Measurements from ENCODE around the gene MYO10. TPM values are rescaled to one million over a fixed set of nuclear protein-coding genes. Genes with fewer than 3 reads are reported as not detected.

MYO10 gene
- total RNA-seq, 1 donor from 2014 or later: 1.0 TPM

GRCh38 chr5:16691731-16692130 lies 244.4 kb downstream of the MYO10 start:
- Mint-ChIP-seq H3K27ac (no peak overlapping the region), H3K9me3 (no peaks in the 10 kb centered on the region), H3K27me3 (ENCODE audit: low read depth) (no peaks in the 10 kb centered on the region), H3K36me3 (ENCODE audit: low read depth) (no peaks in the 10 kb centered on the region), H3K4me1 (ENCODE audit: low read depth) (no peaks in the 10 kb centered on the region), H3K4me3 (ENCODE audit: low read depth) (no peak overlapping the region)
- intact Hi-C loops (cut with micrococcal nuclease): loop anchor here (10.0 kb wide), 1 partner anchor 493 kb away; no protein-coding TSS in a partner anchor
- DNase-seq (ENCODE audit: low spot score): no peak

- Mint-ChIP-seq H3K27ac (no peak overlapping the region), H3K4me1 (ENCODE audit: low read depth) (no peaks in the 10 kb centered on the region)
Measured at GRCh38 chr5:16690243-16690852, 245.7 kb downstream of the MYO10 start.

GRCh38 chr5:16687898-16688297 lies 248.2 kb downstream of the MYO10 start:
- no peak for DNase-seq (ENCODE audit: low spot score)
- Mint-ChIP-seq H3K9me3 (no peaks in the 10 kb centered on the region), H3K4me1 (ENCODE audit: low read depth) (no peaks in the 10 kb centered on the region), H3K27me3 (ENCODE audit: low read depth) (no peaks in the 10 kb centered on the region), H3K36me3 (ENCODE audit: low read depth) (no peaks in the 10 kb centered on the region), H3K4me3 (ENCODE audit: low read depth) (no peak overlapping the region), H3K27ac (no peak overlapping the region)
- intact Hi-C loops (cut with micrococcal nuclease): no loop called here

More at GRCh38 chr5:16690243-16690852, 245.7 kb downstream of the MYO10 start:
- H3K27me3 Mint-ChIP-seq (ENCODE audit: low read depth): no peaks in the 10 kb centered on the region
- intact Hi-C loops (cut with micrococcal nuclease): loop anchor here (10.0 kb wide), 1 partner anchor 494 kb away; no protein-coding TSS in a partner anchor
- H3K4me3 Mint-ChIP-seq (ENCODE audit: low read depth): no peak overlapping the region
- no peaks in the 10 kb centered on the region for H3K9me3 Mint-ChIP-seq
- H3K36me3 Mint-ChIP-seq (ENCODE audit: low read depth): no peaks in the 10 kb centered on the region
- no peak for DNase-seq (ENCODE audit: low spot score)

GRCh38 chr5:16685069-16685468 lies 251.0 kb downstream of the MYO10 start:
- H3K36me3 Mint-ChIP-seq (ENCODE audit: low read depth): no peaks in the 10 kb centered on the region
- H3K4me3 Mint-ChIP-seq (ENCODE audit: low read depth): no peak overlapping the region
- no peaks in the 10 kb centered on the region for H3K27me3 Mint-ChIP-seq (ENCODE audit: low read depth)
- no peaks in the 10 kb centered on the region for H3K4me1 Mint-ChIP-seq (ENCODE audit: low read depth)
- DNase-seq (ENCODE audit: low spot score): no peak
- no peaks in the 10 kb centered on the region for H3K9me3 Mint-ChIP-seq
- intact Hi-C loops (cut with micrococcal nuclease): no loop called here
- no peak overlapping the region for H3K27ac Mint-ChIP-seq

GRCh38 chr5:16681876-16682275 lies 254.2 kb downstream of the MYO10 start:
- Mint-ChIP-seq H3K4me3 (ENCODE audit: low read depth) (no peak overlapping the region), H3K9me3 (no peaks in the 10 kb centered on the region), H3K4me1 (ENCODE audit: low read depth) (no peaks in the 10 kb centered on the region), H3K36me3 (ENCODE audit: low read depth) (no peaks in the 10 kb centered on the region), H3K27ac (no peak overlapping the region), H3K27me3 (ENCODE audit: low read depth) (no peaks in the 10 kb centered on the region)
- no peak for DNase-seq (ENCODE audit: low spot score)
- intact Hi-C loops (cut with micrococcal nuclease): no loop called here

GRCh38 chr5:16679863-16680262 lies 256.2 kb downstream of the MYO10 start:
- Mint-ChIP-seq H3K9me3 (no peaks in the 10 kb centered on the region), H3K36me3 (ENCODE audit: low read depth) (no peaks in the 10 kb centered on the region), H3K27ac (no peak overlapping the region), H3K4me1 (ENCODE audit: low read depth) (no peaks in the 10 kb centered on the region), H3K27me3 (ENCODE audit: low read depth) (no peaks in the 10 kb centered on the region), H3K4me3 (ENCODE audit: low read depth) (no peak overlapping the region)
- no peak for DNase-seq (ENCODE audit: low spot score)
- intact Hi-C loops (cut with micrococcal nuclease): no loop called here

GRCh38 chr5:16679190-16679589 lies 256.9 kb downstream of the MYO10 start:
- Mint-ChIP-seq H3K4me1 (ENCODE audit: low read depth) (no peaks in the 10 kb centered on the region), H3K36me3 (ENCODE audit: low read depth) (no peaks in the 10 kb centered on the region), H3K9me3 (no peaks in the 10 kb centered on the region), H3K4me3 (ENCODE audit: low read depth) (no peak overlapping the region), H3K27me3 (ENCODE audit: low read depth) (no peaks in the 10 kb centered on the region), H3K27ac (no peak overlapping the region)
- DNase-seq (ENCODE audit: low spot score): no peak
- intact Hi-C loops (cut with micrococcal nuclease): no loop called here

GRCh38 chr5:16675806-16676205 lies 260.3 kb downstream of the MYO10 start:
- Mint-ChIP-seq H3K4me1 (ENCODE audit: low read depth) (peaks cover 5% of the 10 kb centered on the region), H3K9me3 (no peaks in the 10 kb centered on the region), H3K4me3 (ENCODE audit: low read depth) (no peak overlapping the region), H3K27ac (no peak overlapping the region), H3K36me3 (ENCODE audit: low read depth) (no peaks in the 10 kb centered on the region), H3K27me3 (ENCODE audit: low read depth) (no peaks in the 10 kb centered on the region)
- intact Hi-C loops (cut with micrococcal nuclease): no loop called here
- DNase-seq (ENCODE audit: low spot score): no peak

GRCh38 chr5:16674750-16675149 lies 261.3 kb downstream of the MYO10 start:
- Mint-ChIP-seq H3K36me3 (ENCODE audit: low read depth) (no peaks in the 10 kb centered on the region), H3K4me1 (ENCODE audit: low read depth) (peaks cover 5% of the 10 kb centered on the region), H3K27me3 (ENCODE audit: low read depth) (no peaks in the 10 kb centered on the region), H3K4me3 (ENCODE audit: low read depth) (no peak overlapping the region), H3K27ac (no peak overlapping the region), H3K9me3 (no peaks in the 10 kb centered on the region)
- intact Hi-C loops (cut with micrococcal nuclease): no loop called here
- no peak for DNase-seq (ENCODE audit: low spot score)

GRCh38 chr5:16673241-16674201 lies 262.6 kb downstream of the MYO10 start:
- Mint-ChIP-seq H3K9me3 (no peaks in the 10 kb centered on the region), H3K27me3 (ENCODE audit: low read depth) (no peaks in the 10 kb centered on the region), H3K4me1 (ENCODE audit: low read depth) (peaks cover 5% of the 10 kb centered on the region), H3K36me3 (ENCODE audit: low read depth) (no peaks in the 10 kb centered on the region), H3K27ac (no peak overlapping the region), H3K4me3 (ENCODE audit: low read depth) (peak overlapping the region; percentile 38)
- DNase-seq (ENCODE audit: low spot score): no peak
- intact Hi-C loops (cut with micrococcal nuclease): no loop called here

- no peak overlapping the region for H3K4me3 Mint-ChIP-seq (ENCODE audit: low read depth)
- peaks cover 2% of the 10 kb centered on the region for H3K27me3 Mint-ChIP-seq (ENCODE audit: low read depth)
- peaks cover 9% of the 10 kb centered on the region for H3K4me1 Mint-ChIP-seq (ENCODE audit: low read depth)
- intact Hi-C loops (cut with micrococcal nuclease): no loop called here
- H3K27ac Mint-ChIP-seq: no peak overlapping the region
- no peak for DNase-seq (ENCODE audit: low spot score)
- no peaks in the 10 kb centered on the region for H3K36me3 Mint-ChIP-seq (ENCODE audit: low read depth)
- no peaks in the 10 kb centered on the region for H3K9me3 Mint-ChIP-seq
Measured at GRCh38 chr5:16671208-16671607, 264.9 kb downstream of the MYO10 start.

GRCh38 chr5:16669776-16670175 lies 266.3 kb downstream of the MYO10 start:
- no peak for DNase-seq (ENCODE audit: low spot score)
- no peak overlapping the region for H3K4me3 Mint-ChIP-seq (ENCODE audit: low read depth)
- H3K9me3 Mint-ChIP-seq: no peaks in the 10 kb centered on the region
- intact Hi-C loops (cut with micrococcal nuclease): loop anchor here (10.0 kb wide), 2 partner anchors 115 to 505 kb away; no protein-coding TSS in a partner anchor
- H3K27me3 Mint-ChIP-seq (ENCODE audit: low read depth): peaks cover 2% of the 10 kb centered on the region
- no peaks in the 10 kb centered on the region for H3K36me3 Mint-ChIP-seq (ENCODE audit: low read depth)
- no peak overlapping the region for H3K27ac Mint-ChIP-seq
- peaks cover 11% of the 10 kb centered on the region for H3K4me1 Mint-ChIP-seq (ENCODE audit: low read depth)

GRCh38 chr5:16668631-16669030 lies 267.5 kb downstream of the MYO10 start:
- intact Hi-C loops (cut with micrococcal nuclease): loop anchor here (10.0 kb wide), 2 partner anchors 114 to 504 kb away; no protein-coding TSS in a partner anchor
- H3K9me3 Mint-ChIP-seq: no peaks in the 10 kb centered on the region
- peaks cover 9% of the 10 kb centered on the region for H3K4me1 Mint-ChIP-seq (ENCODE audit: low read depth)
- peaks cover 2% of the 10 kb centered on the region for H3K27me3 Mint-ChIP-seq (ENCODE audit: low read depth)
- H3K27ac Mint-ChIP-seq: no peak overlapping the region
- no peak overlapping the region for H3K4me3 Mint-ChIP-seq (ENCODE audit: low read depth)
- no peaks in the 10 kb centered on the region for H3K36me3 Mint-ChIP-seq (ENCODE audit: low read depth)
- DNase-seq (ENCODE audit: low spot score): no peak

Measured in activated T-helper 2 cell treated with anti-CD3 and anti-CD28 coated beads, Interferon-gamma antibody, Interleukin-2, Interleukin-4, amounts not matched to agents 10 μg/mL and 5 μg/mL and 100 μg/mL, durations not matched to agents 14 hours and 24 hours and 36 hours (primary cell).